H7 (cell line): ENCODE data around the gene RFX5. TPM values are rescaled to one million over a fixed set of nuclear protein-coding genes. Genes with fewer than 3 reads are reported as not detected.
"Not testable (repeated sequence)": the region's sequence is repeated elsewhere in the genome, so short reads cannot be mapped to it uniquely, and the experiment has no call there.

Experiments used
- DNase-seq: peaks from one replicate; pipeline ENCODE4 v3.0.0; 2012
- H3K27me3 ChIP-seq: 2 replicates; pipeline ENCODE4 v1.6.0; 2011; ENCODE audit warnings: mild to moderate bottlenecking, low read length; ENCODE audit not compliant: control insufficient read depth, insufficient read depth
- H3K36me3 ChIP-seq: replicated peaks from 2 replicates; pipeline ENCODE4 v1.5.1; 2011; ENCODE audit warnings: low read length; ENCODE audit not compliant: control insufficient read depth, insufficient read depth
- H3K4me3 ChIP-seq: 2 replicates; pipeline ENCODE4 v1.5.1; 2011; ENCODE audit warnings: low read depth, mild to moderate bottlenecking, control low read depth, low read length, moderate library complexity; ENCODE audit not compliant: insufficient read depth
- total RNA-seq: library from RNA; depleted of rRNA; stranded (reverse); fragments of >200 nt; shearing (Covaris generic); gene quantifications from 2 replicates; pipeline ENCODE4 v1.2.3, GENCODE V29; 2014; rRNA removed

The RFX5 gene
- 73.1 and 74.9 TPM in 2 replicates for total RNA-seq

DNA sequence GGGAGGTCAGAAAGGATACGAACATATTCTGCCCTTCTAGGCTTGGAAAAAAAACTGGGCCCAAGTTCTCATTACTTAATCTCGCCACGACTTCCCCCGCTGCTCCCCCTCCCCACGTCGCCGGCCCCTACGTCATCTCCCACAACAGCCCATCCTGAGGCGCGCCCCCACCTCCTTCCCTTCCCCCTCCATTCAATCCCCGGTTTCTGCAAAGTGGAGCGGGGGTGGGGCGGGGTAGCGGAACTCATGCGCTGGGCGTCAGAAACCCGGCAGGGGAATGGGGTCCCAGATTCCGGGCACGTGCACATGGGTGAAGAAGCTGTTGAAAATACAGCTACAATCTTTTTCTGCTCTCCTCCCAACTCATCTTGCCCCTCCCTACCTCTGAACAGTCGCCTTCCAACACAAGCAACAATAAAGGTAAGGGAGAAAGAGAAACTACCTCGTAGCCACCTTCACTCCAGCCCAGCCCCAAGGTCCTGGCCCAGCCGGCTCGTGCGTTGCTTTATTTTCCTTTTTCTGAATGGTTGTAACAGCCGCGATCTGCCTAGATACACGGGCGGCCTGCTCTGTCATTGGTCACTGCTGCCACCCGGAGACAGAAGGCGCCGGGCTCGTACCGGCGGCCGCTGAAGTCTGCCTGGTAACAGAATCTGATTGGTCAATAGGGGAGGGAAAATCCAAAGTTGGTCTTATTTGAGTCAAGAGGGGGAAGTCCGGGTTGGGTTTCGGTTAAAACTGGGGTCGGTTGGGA lies at the start of gene RFX5:
RFX5 (minus strand) TSS at position 484 of the 754 bp plus-strand sequence. CDS start 932 bp downstream, outside the sequence.
- peak; percentile 94 for DNase-seq
- Histone ChIP-seq H3K27me3 (no peaks in the 10 kb centered on the region), H3K4me3 (peak within 1 kb of the TSS; percentile 85), H3K36me3 (peaks cover 26% of the 10 kb centered on the region)

DNA sequence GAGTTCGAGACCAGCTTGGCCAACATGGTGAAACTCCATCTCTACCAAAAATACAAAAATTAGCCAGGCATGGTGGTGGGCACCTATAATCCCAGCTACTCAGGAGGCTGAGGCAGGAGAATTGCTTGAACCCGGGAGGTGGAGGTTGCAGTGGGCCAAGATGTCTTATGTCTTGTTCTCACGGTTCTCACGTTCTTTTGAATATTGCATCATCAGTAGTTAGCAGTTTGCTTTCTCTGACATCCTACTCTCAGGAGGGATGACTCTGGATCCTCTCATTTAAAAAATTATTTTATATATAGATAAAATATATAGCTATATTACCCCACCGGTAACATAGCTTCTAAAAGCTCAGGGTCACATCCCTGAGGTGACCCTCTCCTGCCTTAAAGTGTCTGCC lies 49.2 kb upstream of the RFX5 start:
- peaks cover 10% of the 10 kb centered on the region for H3K36me3 ChIP-seq
- DNase-seq, H3K27me3 ChIP-seq: not testable (repeated sequence)

DNA sequence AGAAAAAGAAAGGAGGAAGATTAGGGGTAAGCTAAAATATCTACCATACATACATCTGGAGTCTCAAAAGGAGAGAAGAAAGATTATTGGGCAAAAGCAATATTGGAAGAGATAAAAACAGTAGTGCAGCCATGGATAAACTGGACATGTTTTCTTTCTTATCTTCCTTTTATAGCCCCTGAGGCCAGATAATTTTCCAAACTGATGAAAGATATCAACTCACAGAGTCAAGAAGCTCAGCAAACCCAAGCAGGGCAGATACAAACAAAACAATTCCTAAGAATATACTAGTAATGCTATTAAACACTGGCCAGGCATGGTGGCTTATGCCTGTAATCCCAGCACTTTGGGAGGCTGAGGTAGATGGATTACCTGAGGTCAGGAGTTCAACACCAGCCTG lies 46.5 kb upstream of the RFX5 start:
- H3K4me3 ChIP-seq: no peak overlapping the region
- H3K36me3 ChIP-seq: no peaks in the 10 kb centered on the region
- no peak for DNase-seq
- no peaks in the 10 kb centered on the region for H3K27me3 ChIP-seq

More for the DNA sequence above, 49.2 kb upstream of the RFX5 start:
- not testable (repeated sequence) for H3K4me3 ChIP-seq

DNA sequence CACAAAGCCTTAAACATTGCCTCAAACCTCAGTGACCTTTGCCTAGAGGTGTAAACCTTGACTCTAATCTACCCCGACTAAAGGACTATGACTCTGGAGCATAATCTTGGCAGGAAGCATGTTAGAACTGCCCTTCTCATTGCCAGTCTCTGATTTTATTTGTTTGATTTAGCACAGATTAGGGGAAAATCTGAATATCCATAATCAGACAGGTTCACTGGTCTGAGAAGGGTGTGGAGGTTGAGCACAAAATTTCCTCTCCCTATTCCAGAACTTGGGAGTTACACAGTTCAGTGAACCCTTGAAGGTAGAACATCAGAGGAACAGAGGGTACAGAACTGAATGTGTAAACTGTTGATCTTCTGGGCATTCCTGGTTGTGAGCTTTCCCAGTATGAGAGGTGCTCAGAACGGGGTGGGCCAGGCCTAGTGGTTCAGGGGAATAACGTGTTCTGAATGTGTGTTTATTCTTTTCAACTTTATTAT lies 44.1 kb upstream of the RFX5 start:
- Histone ChIP-seq H3K36me3 (no peaks in the 10 kb centered on the region), H3K27me3 (no peaks in the 10 kb centered on the region), H3K4me3 (no peak overlapping the region)
- no peak for DNase-seq

DNA sequence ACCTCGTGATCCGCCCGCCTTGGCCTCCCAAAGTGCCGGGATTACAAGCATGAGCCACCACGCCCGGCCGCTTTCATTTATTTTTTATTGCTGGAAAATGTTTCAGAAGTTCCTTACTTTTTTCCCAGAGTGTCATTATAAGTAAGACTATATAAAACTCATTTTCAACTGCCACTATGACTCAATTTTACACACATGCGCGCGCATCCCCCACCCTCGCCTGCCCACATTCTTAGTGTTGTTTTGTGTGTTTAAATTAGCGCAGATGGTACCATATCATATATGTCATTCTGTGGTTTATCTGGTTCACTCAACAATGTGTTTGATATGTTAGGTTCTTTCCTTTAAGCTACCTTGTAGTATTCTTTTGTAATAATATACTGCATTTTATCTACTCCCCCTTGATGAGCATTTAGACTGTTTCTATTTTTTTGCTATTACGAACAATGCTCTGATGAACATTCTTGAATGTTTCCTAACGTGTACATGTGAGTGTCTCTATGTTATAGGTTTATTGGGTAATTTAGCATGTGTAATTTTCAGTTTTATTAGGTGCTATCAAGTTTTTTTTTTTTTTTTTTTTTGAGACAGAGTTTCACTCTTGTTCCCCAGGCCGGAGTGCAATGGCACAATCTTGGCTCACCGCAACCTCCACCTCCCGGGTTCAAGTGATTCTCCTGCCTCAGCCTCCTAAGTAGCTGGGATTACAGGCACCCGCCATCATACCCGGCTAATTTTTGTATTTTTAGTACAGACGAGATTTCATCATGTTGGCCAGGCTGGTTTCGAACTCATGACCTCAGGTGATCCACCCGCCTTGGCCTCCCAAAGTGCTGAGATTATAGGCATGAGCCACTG lies 43.4 kb upstream of the RFX5 start:
- H3K4me3 ChIP-seq, H3K27me3 ChIP-seq, DNase-seq, H3K36me3 ChIP-seq: not testable (repeated sequence)

DNA sequence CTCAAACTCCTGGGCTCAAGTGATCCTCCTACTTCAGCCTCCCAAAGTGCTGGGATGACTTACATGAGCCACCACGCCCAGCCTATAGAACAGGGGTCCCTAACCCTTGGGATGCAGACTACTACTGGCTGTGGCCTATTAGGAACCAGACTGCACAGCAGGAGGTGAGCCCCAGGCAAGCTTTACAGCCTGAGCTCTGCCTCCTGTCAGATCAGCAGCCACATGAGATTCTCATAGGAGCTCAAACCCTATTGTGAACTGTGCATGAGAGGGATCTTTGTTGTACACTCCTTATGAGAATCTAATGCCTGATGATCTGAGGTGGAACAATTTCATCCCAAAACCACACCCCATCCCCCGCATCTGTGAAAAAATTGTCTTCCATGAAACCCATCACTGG lies 39.0 kb upstream of the RFX5 start:
- Histone ChIP-seq H3K27me3 (no peaks in the 10 kb centered on the region; the same call in 1 of the 2 replicates), H3K36me3 (no peaks in the 10 kb centered on the region), H3K4me3 (no peak overlapping the region)
- DNase-seq: no peak

GRCh38 chr1:151384584-151384983 lies 37.5 kb upstream of the RFX5 start:
- Histone ChIP-seq H3K36me3 (no peaks in the 10 kb centered on the region), H3K4me3 (no peak overlapping the region), H3K27me3 (no peaks in the 10 kb centered on the region; the same call in 1 of the 2 replicates)
- no peak for DNase-seq

- Histone ChIP-seq H3K4me3 (no peak overlapping the region), H3K36me3 (no peaks in the 10 kb centered on the region), H3K27me3 (no peaks in the 10 kb centered on the region)
- no peak for DNase-seq
Observed at GRCh38 chr1:151377150-151377884, 30.3 kb upstream of the RFX5 start.

GRCh38 chr1:151373196-151373595 lies 26.1 kb upstream of the RFX5 start:
- Histone ChIP-seq H3K36me3 (no peaks in the 10 kb centered on the region), H3K27me3 (no peaks in the 10 kb centered on the region), H3K4me3 (no peak overlapping the region)
- no peak for DNase-seq

GRCh38 chr1:151372058-151372934 lies 25.2 kb upstream of the RFX5 start, which contains the start of gene SELENBP1:
SELENBP1 (minus strand) TSS chr1:151372705; CDS start chr1:151372641, 64 bp downstream.
- H3K4me3 ChIP-seq: peak within 1 kb of the TSS; percentile 47
- no peaks in the 10 kb centered on the region for H3K27me3 ChIP-seq
- DNase-seq: peak; percentile 79
- H3K36me3 ChIP-seq: no peaks in the 10 kb centered on the region

DNA sequence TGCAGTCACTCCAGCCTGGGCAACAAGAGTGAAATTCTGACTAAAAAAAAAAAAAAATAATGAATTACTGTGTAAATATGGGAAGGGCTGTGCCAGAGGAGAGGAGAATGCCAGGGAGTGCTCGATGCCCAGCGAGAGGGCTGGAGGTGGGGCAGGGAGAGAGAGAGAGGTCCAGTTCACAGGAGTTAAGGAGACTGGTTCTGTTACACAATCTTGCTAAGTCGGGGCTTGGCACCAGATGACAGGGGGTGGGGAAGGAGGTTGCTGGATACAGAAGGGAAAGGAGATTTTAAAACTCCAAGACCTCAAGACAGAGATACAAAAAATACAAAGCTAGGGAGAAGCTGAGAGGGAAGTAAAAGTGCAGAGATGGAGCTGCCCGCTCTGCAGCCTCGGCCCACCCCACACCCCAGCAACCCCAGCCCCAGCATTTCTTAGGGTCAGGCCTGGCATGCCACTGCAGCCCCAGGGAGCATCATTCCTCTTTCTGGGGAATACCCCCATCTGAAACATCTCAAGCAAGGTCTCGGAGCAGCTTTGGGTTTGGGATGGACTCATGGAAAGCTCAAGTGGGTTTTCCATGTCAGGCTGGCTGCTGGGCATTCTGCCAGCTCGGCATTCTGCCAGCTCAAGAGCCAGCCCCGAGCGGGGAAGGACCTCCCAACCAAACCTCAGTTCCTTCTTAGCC lies 24.5 kb upstream of the RFX5 start:
- Histone ChIP-seq H3K27me3 (no peaks in the 10 kb centered on the region), H3K36me3 (no peaks in the 10 kb centered on the region; the same call in 1 of the 2 replicates), H3K4me3 (no peak overlapping the region)
- no peak for DNase-seq

DNA sequence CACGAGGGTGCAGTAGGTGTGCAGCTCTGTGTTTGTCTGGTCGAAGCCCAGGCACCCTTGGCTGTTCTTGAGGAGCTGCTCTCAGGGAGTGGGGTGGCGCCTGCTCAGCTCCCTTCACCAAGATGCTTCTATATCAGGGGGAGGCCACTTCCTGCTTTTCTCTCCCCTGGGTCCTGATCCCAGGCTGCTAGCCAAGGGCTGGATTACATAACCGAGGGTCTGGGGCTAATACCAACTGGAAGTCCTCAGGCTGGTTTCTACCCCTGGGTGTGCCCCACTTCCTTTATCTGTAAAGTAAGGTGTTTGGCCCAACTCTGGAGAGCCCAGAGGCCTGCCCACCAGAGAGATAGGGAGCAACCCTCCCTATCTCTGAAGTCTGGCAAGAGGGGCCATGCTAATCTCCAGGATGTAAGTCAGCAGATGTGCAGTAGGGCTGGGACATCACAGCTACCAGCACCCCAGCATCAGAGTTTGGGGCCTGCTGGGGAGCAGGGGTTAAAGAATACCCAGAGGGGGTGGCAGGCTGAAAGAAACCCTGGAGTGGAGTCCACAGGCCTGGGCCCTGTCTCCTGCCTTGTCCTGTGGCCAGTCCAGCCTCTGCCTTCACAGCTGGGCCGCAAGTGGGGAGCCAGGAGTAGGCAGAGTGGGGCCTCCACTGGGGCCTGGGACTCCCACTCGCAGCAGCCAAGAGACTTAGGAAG lies 23.3 kb upstream of the RFX5 start:
- peaks cover under 1% of the 10 kb centered on the region for H3K36me3 ChIP-seq
- no peak for DNase-seq
- no peaks in the 10 kb centered on the region for H3K27me3 ChIP-seq
- H3K4me3 ChIP-seq: no peak overlapping the region
